Measurements from ENCODE around the gene SORCS1. TPM values are rescaled to one million over a fixed set of nuclear protein-coding genes. Genes with fewer than 3 reads are reported as not detected.

The SORCS1 gene
- total and polyA plus RNA-seq, 4 donors: 0.08 to 0.21 (median 0.09) TPM; not detected in 1

GRCh38 chr10:106716381-106716780 is 448.1 kb downstream of the SORCS1 start:
- WGBS: 59% methylated on average over 1 of the region's 1 CpG
- H3K9me3 ChIP-seq (ENCODE audit: control insufficient read depth in 4 of 4, low read length in 3 of 4): no peaks in the 10 kb centered on the region
- H3K4me3 ChIP-seq (ENCODE audit: low read depth in 1 of 3, low read length in 3 of 3): no peak overlapping the region
- no peak overlapping the region for H3K27ac ChIP-seq (ENCODE audit: low read depth in 1 of 2, low read length in 2 of 2)
- DNase-seq (ENCODE audit: low spot score): no peak
- H3K9ac ChIP-seq (ENCODE audit: low read depth in 1 of 2, low read length in 2 of 2): no peak overlapping the region
- H3K27me3 ChIP-seq (ENCODE audit: control insufficient read depth in 4 of 4, insufficient read depth in 4 of 4, low read length in 3 of 4): no peaks in the 10 kb centered on the region
- H3K4me1 ChIP-seq (ENCODE audit: control insufficient read depth in 4 of 4, insufficient read depth in 4 of 4, low read length in 3 of 4): no peaks in the 10 kb centered on the region
- H3K36me3 ChIP-seq (ENCODE audit: control insufficient read depth in 4 of 4, insufficient read depth in 3 of 4, low read depth in 1 of 4, low read length in 3 of 4): no peaks in the 10 kb centered on the region
- TF ChIP-seq FOXA2 (IDR thresholded peaks at IDR 0.05) (no peak), NR2F2 (IDR thresholded peaks at IDR 0.05) (no peak), CTCF (IDR thresholded peaks at IDR 0.05; ENCODE audit: low read depth, low read length, missing input control) (no peak), RXRA (IDR thresholded peaks at IDR 0.05) (no peak), EGR1 (IDR thresholded peaks at IDR 0.05; ENCODE audit: low read depth in 2 of 2) (no peak), HNF4A (conservative IDR thresholded peaks at IDR 0.05) (no peak), REST (IDR thresholded peaks at IDR 0.05) (no peak), JUND (IDR thresholded peaks at IDR 0.05) (no peak), GABPA (IDR thresholded peaks at IDR 0.05 in 1 of 2, conservative IDR thresholded peaks at IDR 0.05 in 1 of 2) (no peak), SP1 (IDR thresholded peaks at IDR 0.05) (no peak), FOXA1 (IDR thresholded peaks at IDR 0.05) (no peak), TAF1 (conservative IDR thresholded peaks at IDR 0.05) (no peak), RAD21 (IDR thresholded peaks at IDR 0.05) (no peak), ZBTB33 (IDR thresholded peaks at IDR 0.05) (no peak), MAX (IDR thresholded peaks at IDR 0.05) (no peak), YY1 (IDR thresholded peaks at IDR 0.05) (no peak), ATF3 (IDR thresholded peaks at IDR 0.05) (no peak), HNF4G (IDR thresholded peaks at IDR 0.05) (no peak)
